Activated CD8-positive, alpha-beta memory T cell treated with anti-CD3 and anti-CD28 coated beads, Interleukin-2, amount 10 ng/mL, durations not matched to agents 7 days and 5 days (primary cell): ENCODE results near the gene TRAPPC6A. TPM values are rescaled to one million over a fixed set of nuclear protein-coding genes. Genes with fewer than 3 reads are reported as not detected.

ENCODE experiments used
- ATAC-seq: fragments of 150-1000 bp; cut with Tn5 transposase; one replicate; pipeline ENCODE4 v1.10.0; 2021; ENCODE audit warnings: moderate library complexity
- CTCF ChIA-PET: fragments of 350-600 bp; sonication (Branson Sonifier 250); formaldehyde crosslinking; loops from one replicate; lab custom pipeline; 2021; ENCODE audit warnings: antibody characterized with exemption; lab: Charles Lee
- DNase-seq: peaks from one replicate; pipeline ENCODE4 v3.0.0-alpha.2; 2020
- H3K27ac Mint-ChIP-seq: one replicate; pipeline ENCODE4 v1.8.0; 2021; ENCODE audit warnings: mild to moderate bottlenecking, mixed read lengths
- H3K27me3 Mint-ChIP-seq: one replicate; pipeline ENCODE4 v1.8.0; 2021; ENCODE audit warnings: mixed read lengths
- H3K36me3 Mint-ChIP-seq: one replicate; pipeline ENCODE4 v1.8.0; 2021; ENCODE audit warnings: mild to moderate bottlenecking, mixed read lengths
- H3K4me1 Mint-ChIP-seq: one replicate; pipeline ENCODE4 v1.8.0; 2021; ENCODE audit warnings: mixed read lengths
- H3K4me3 Mint-ChIP-seq: one replicate; pipeline ENCODE4 v1.8.0; 2021; ENCODE audit warnings: mild to moderate bottlenecking, moderate library complexity, mixed read lengths
- H3K9me3 Mint-ChIP-seq: one replicate; pipeline ENCODE4 v1.8.0; 2022; ENCODE audit warnings: low read depth, mixed read lengths
- total RNA-seq, 2 experiments: library from RNA; stranded (reverse); gene quantifications; one replicate each; pipeline ENCODE4 v1.2.3, GENCODE V29; 2021

TRAPPC6A gene
- total RNA-seq, 2 experiments from 2014 or later, result 50.3 to 50.6 TPM

GRCh38 chr19:45206328-45206727, 28.3 kb upstream of the TRAPPC6A start:
- ATAC-seq, result no peak
- no peak for DNase-seq
- H3K27me3 Mint-ChIP-seq, result peaks cover 2% of the 10 kb centered on the region
- CTCF ChIA-PET, result no interaction called here
- H3K4me1 Mint-ChIP-seq, result peaks cover 6% of the 10 kb centered on the region
- no peak overlapping the region for H3K4me3 Mint-ChIP-seq
- H3K27ac Mint-ChIP-seq, result no peak overlapping the region
- H3K36me3 Mint-ChIP-seq, result no peaks in the 10 kb centered on the region
- no peaks in the 10 kb centered on the region for H3K9me3 Mint-ChIP-seq

- no peak for ATAC-seq
- Mint-ChIP-seq H3K4me1 (peaks cover 6% of the 10 kb centered on the region), H3K9me3 (no peaks in the 10 kb centered on the region), H3K4me3 (no peak overlapping the region), H3K27ac (no peak overlapping the region), H3K27me3 (peaks cover 2% of the 10 kb centered on the region), H3K36me3 (no peaks in the 10 kb centered on the region)
- DNase-seq, result no peak
- CTCF ChIA-PET, result no interaction called here
Measured at GRCh38 chr19:45205810-45206209, 27.8 kb upstream of the TRAPPC6A start.

GRCh38 chr19:45202637-45203036, 24.6 kb upstream of the TRAPPC6A start:
- Mint-ChIP-seq H3K27me3 (no peaks in the 10 kb centered on the region), H3K4me3 (no peak overlapping the region), H3K4me1 (peaks cover under 1% of the 10 kb centered on the region), H3K27ac (no peak overlapping the region), H3K9me3 (no peaks in the 10 kb centered on the region), H3K36me3 (no peaks in the 10 kb centered on the region)
- no peak for ATAC-seq
- CTCF ChIA-PET, result interaction anchor here (1.1 kb wide), 1 partner anchor 136 kb away, joined by 3 read pairs; no protein-coding TSS in a partner anchor
- no peak for DNase-seq

- no peaks in the 10 kb centered on the region for H3K4me1 Mint-ChIP-seq
- H3K27me3 Mint-ChIP-seq, result no peaks in the 10 kb centered on the region
- H3K4me3 Mint-ChIP-seq, result no peak overlapping the region
- no peak for ATAC-seq
- no peaks in the 10 kb centered on the region for H3K36me3 Mint-ChIP-seq
- H3K27ac Mint-ChIP-seq, result no peak overlapping the region
- CTCF ChIA-PET, result no interaction called here
- no peak for DNase-seq
- no peaks in the 10 kb centered on the region for H3K9me3 Mint-ChIP-seq
Measured at GRCh38 chr19:45200568-45200967, 22.5 kb upstream of the TRAPPC6A start.

- H3K9me3 Mint-ChIP-seq, result no peaks in the 10 kb centered on the region
- CTCF ChIA-PET, result no interaction called here
- H3K27ac Mint-ChIP-seq, result no peak overlapping the region
- ATAC-seq (no peak), DNase-seq (no peak)
- H3K27me3 Mint-ChIP-seq, result no peaks in the 10 kb centered on the region
- H3K4me1 Mint-ChIP-seq, result no peaks in the 10 kb centered on the region
- H3K36me3 Mint-ChIP-seq, result no peaks in the 10 kb centered on the region
- no peak overlapping the region for H3K4me3 Mint-ChIP-seq
Measured at GRCh38 chr19:45195764-45196163, 17.7 kb upstream of the TRAPPC6A start.

GRCh38 chr19:45191375-45191774, 13.3 kb upstream of the TRAPPC6A start:
- H3K36me3 Mint-ChIP-seq, result no peaks in the 10 kb centered on the region
- no peak overlapping the region for H3K4me3 Mint-ChIP-seq
- no peak for DNase-seq
- CTCF ChIA-PET, result no interaction called here
- no peak for ATAC-seq
- peaks cover 6% of the 10 kb centered on the region for H3K4me1 Mint-ChIP-seq
- H3K27ac Mint-ChIP-seq, result no peak overlapping the region
- H3K27me3 Mint-ChIP-seq, result no peaks in the 10 kb centered on the region
- no peaks in the 10 kb centered on the region for H3K9me3 Mint-ChIP-seq

GRCh38 chr19:45189971-45190370, 11.9 kb upstream of the TRAPPC6A start:
- no peak for DNase-seq
- Mint-ChIP-seq H3K4me3 (no peak overlapping the region), H3K36me3 (no peaks in the 10 kb centered on the region), H3K27ac (no peak overlapping the region), H3K4me1 (peaks cover 6% of the 10 kb centered on the region), H3K27me3 (no peaks in the 10 kb centered on the region), H3K9me3 (no peaks in the 10 kb centered on the region)
- CTCF ChIA-PET, result interaction anchor here (0.7 kb wide), 1 partner anchor 149 kb away, joined by 3 read pairs; no protein-coding TSS in a partner anchor
- ATAC-seq, result no peak

- Mint-ChIP-seq H3K9me3 (no peaks in the 10 kb centered on the region), H3K27me3 (no peaks in the 10 kb centered on the region), H3K4me1 (peaks cover 6% of the 10 kb centered on the region), H3K27ac (no peak overlapping the region), H3K4me3 (no peak overlapping the region), H3K36me3 (no peaks in the 10 kb centered on the region)
- DNase-seq, result peak; percentile 62
- peak; percentile 87 for ATAC-seq
- CTCF ChIA-PET, result interaction anchor here (0.7 to 2.2 kb wide), 16 partner anchors 9 to 168 kb away, joined by 3 to 17 read pairs (median 4); partner anchors contain the start of genes BLOC1S3, PPP1R37 and TRAPPC6A
Measured at GRCh38 chr19:45187421-45188100, 9.5 kb upstream of the TRAPPC6A start.

GRCh38 chr19:45186509-45187334, 8.7 kb upstream of the TRAPPC6A start:
- Mint-ChIP-seq H3K4me1 (peaks cover 6% of the 10 kb centered on the region), H3K36me3 (no peaks in the 10 kb centered on the region), H3K9me3 (no peaks in the 10 kb centered on the region), H3K4me3 (no peak overlapping the region), H3K27ac (no peak overlapping the region), H3K27me3 (no peaks in the 10 kb centered on the region)
- CTCF ChIA-PET, result interaction anchor here (0.7 to 2.2 kb wide), 14 partner anchors 8 to 224 kb away, joined by 3 to 17 read pairs (median 4); partner anchors contain the start of genes BLOC1S3, PPP1R37 and TRAPPC6A
- DNase-seq (no peak), ATAC-seq (no peak)

- no peak for DNase-seq
- no peak for ATAC-seq
- CTCF ChIA-PET, result interaction anchor here (0.7 to 1.0 kb wide), 5 partner anchors 20 to 246 kb away, joined by 3 to 8 read pairs (median 3); no protein-coding TSS in a partner anchor
- Mint-ChIP-seq H3K4me3 (no peak overlapping the region), H3K27ac (no peak overlapping the region), H3K4me1 (peaks cover 22% of the 10 kb centered on the region), H3K9me3 (no peaks in the 10 kb centered on the region), H3K27me3 (no peaks in the 10 kb centered on the region), H3K36me3 (peaks cover 6% of the 10 kb centered on the region)
Measured at GRCh38 chr19:45184115-45184514, 6.1 kb upstream of the TRAPPC6A start.

GRCh38 chr19:45182758-45183157, 4.7 kb upstream of the TRAPPC6A start:
- Mint-ChIP-seq H3K27ac (no peak overlapping the region), H3K36me3 (peaks cover 8% of the 10 kb centered on the region), H3K9me3 (no peaks in the 10 kb centered on the region), H3K4me1 (peaks cover 26% of the 10 kb centered on the region), H3K27me3 (no peaks in the 10 kb centered on the region), H3K4me3 (no peak overlapping the region)
- CTCF ChIA-PET, result interaction anchor here (0.7 kb wide), 1 partner anchor 90 kb away, joined by 3 read pairs; the partner anchor contains the start of gene PPP1R37
- no peak for ATAC-seq
- no peak for DNase-seq

- Mint-ChIP-seq H3K4me3 (peak overlapping the region; percentile 37), H3K36me3 (peaks cover 8% of the 10 kb centered on the region), H3K27ac (peak overlapping the region; percentile 13), H3K4me1 (peaks cover 27% of the 10 kb centered on the region), H3K27me3 (no peaks in the 10 kb centered on the region), H3K9me3 (no peaks in the 10 kb centered on the region)
- DNase-seq, result no peak
- CTCF ChIA-PET, result interaction anchor here (0.9 to 1.0 kb wide), 2 partner anchors 28 to 55 kb away, joined by 3 read pairs; no protein-coding TSS in a partner anchor
- ATAC-seq, result no peak
Measured at GRCh38 chr19:45180936-45181335, 2.9 kb upstream of the TRAPPC6A start.

GRCh38 chr19:45179892-45180370, 1.9 kb upstream of the TRAPPC6A start:
- Mint-ChIP-seq H3K9me3 (no peaks in the 10 kb centered on the region), H3K27ac (peak overlapping the region; percentile 56), H3K27me3 (no peaks in the 10 kb centered on the region), H3K4me3 (peak overlapping the region; percentile 84), H3K36me3 (peaks cover 8% of the 10 kb centered on the region), H3K4me1 (peaks cover 32% of the 10 kb centered on the region)
- DNase-seq, result no peak
- ATAC-seq, result no peak
- CTCF ChIA-PET, result interaction anchor here (1.0 to 2.4 kb wide), 2 partner anchors 27 to 69 kb away, joined by 3 to 12 read pairs; no protein-coding TSS in a partner anchor
